OCI-LY7 (cell line): ENCODE measurements around the gene RALA. TPM values are rescaled to one million over a fixed set of nuclear protein-coding genes. Genes with fewer than 3 reads are reported as not detected.

Experiments used
- BruUV-seq: library from RNA; stranded (reverse); fragments of 400-500 nt; replicated peaks from 2 replicates; lab custom pipeline; 2021; lab: Mats Ljungman, UMichigan
- CTCF ChIA-PET: fragments of 300-600 bp; sonication (Branson Sonifier 250); formaldehyde crosslinking; loops from one replicate; lab custom pipeline; 2022; ENCODE audit warnings: antibody characterized with exemption; ENCODE audit not compliant: unreplicated experiment; lab: Charles Lee
- POLR2A ChIA-PET: fragments of 300-600 bp; sonication (Branson Sonifier 250); formaldehyde crosslinking; loops from one replicate; lab custom pipeline; 2022; ENCODE audit warnings: antibody characterized with exemption; lab: Charles Lee
- DNase-seq: peaks from one replicate; pipeline ENCODE4 v3.0.0-alpha.2; 2015; ENCODE audit warnings: low spot score
- H2AFZ ChIP-seq: fragments of 200-600 bp; sonication (generic), shearing (Covaris generic); 2 replicates; pipeline ENCODE4 v1.6.1; 2014; ENCODE audit warnings: mild to moderate bottlenecking, antibody characterized with exemption, low read length, moderate library complexity
- H3K27ac ChIP-seq: fragments of 200-600 bp; sonication (generic); 2 replicates; pipeline ENCODE4 v1.5.1; 2014; ENCODE audit warnings: mixed run types, low read depth, mild to moderate bottlenecking, moderate library complexity, low read length, inconsistent platforms; ENCODE audit not compliant: poor library complexity, severe bottlenecking
- H3K36me3 ChIP-seq: fragments of 200-600 bp; sonication (generic); 2 replicates; pipeline ENCODE4 v1.6.1; 2014; ENCODE audit warnings: mild to moderate bottlenecking, antibody characterized with exemption, low read length, moderate library complexity, mixed read lengths; ENCODE audit not compliant: insufficient read depth
- H3K4me1 ChIP-seq: fragments of 200-600 bp; sonication (generic); 2 replicates; pipeline ENCODE4 v1.5.1; 2014; ENCODE audit warnings: mild to moderate bottlenecking, low read length; ENCODE audit not compliant: insufficient read depth, poor library complexity, severe bottlenecking
- H3K4me2 ChIP-seq: fragments of 200-600 bp; sonication (generic); 2 replicates; pipeline ENCODE4 v1.6.1; 2014; ENCODE audit warnings: mild to moderate bottlenecking, low read length
- H3K4me3 ChIP-seq: fragments of 200-600 bp; sonication (generic); 2 replicates; pipeline ENCODE4 v1.5.1; 2014; ENCODE audit warnings: mild to moderate bottlenecking, low read depth, low read length; ENCODE audit not compliant: poor library complexity, severe bottlenecking
- H3K79me2 ChIP-seq: fragments of 200-600 bp; sonication (generic); 2 replicates; pipeline ENCODE4 v1.6.1; 2016; ENCODE audit warnings: low read depth, mild to moderate bottlenecking, low read length, moderate library complexity, mixed read lengths; ENCODE audit not compliant: insufficient read depth
- H3K9me2 ChIP-seq: fragments of 200-600 bp; sonication (generic); 2 replicates; pipeline ENCODE4 v1.6.1; 2016; ENCODE audit warnings: mild to moderate bottlenecking, low read length, mixed read lengths; ENCODE audit not compliant: insufficient read depth
- H3K9me3 ChIP-seq: fragments of 200-600 bp; sonication (generic); 2 replicates; pipeline ENCODE4 v1.6.1; 2014; ENCODE audit warnings: mild to moderate bottlenecking, mixed run types, low read length, mixed read lengths
- H4K20me1 ChIP-seq: fragments of 200-600 bp; sonication (generic); 2 replicates; pipeline ENCODE4 v1.6.1; 2014; ENCODE audit warnings: mild to moderate bottlenecking, antibody characterized with exemption, low read length, moderate library complexity, mixed read lengths; ENCODE audit not compliant: insufficient read depth
- CTCF ChIP-seq: fragments of 200-600 bp; sonication (generic); conservative IDR thresholded peaks from 2 replicates; pipeline ENCODE4 v1.5.1; 2014; ENCODE audit warnings: mild to moderate bottlenecking, antibody characterized with exemption, low read length, moderate library complexity, mixed read lengths
- EZH2phosphoT487 ChIP-seq: fragments of 200-600 bp; sonication (generic); IDR thresholded peaks from 2 replicates; pipeline ENCODE4 v1.6.1; 2018; ENCODE audit warnings: low read depth, borderline replicate concordance, mild to moderate bottlenecking, mixed run types, antibody characterized with exemption, low read length, moderate library complexity, mixed read lengths
- intact Hi-C: fragments of 100-400 bp; cut with micrococcal nuclease; formaldehyde crosslinking; loops from one replicate; pipeline ENCODE4 v1.10.0; 2022; ENCODE audit not compliant: unreplicated experiment
- total RNA-seq, 2 experiments: library from RNA; depleted of rRNA in 1 of 2; stranded (reverse); fragments of >200 nt in 1 of 2; shearing (Covaris generic) in 1 of 2; gene quantifications; 2 replicates each; pipeline ENCODE4 v1.2.3, GENCODE V29; 2014 to 2022

Gene RALA
- total RNA-seq, 2 experiments from 2014 or later = 6.4 to 31.0 TPM

- Histone ChIP-seq H3K79me2 (peaks cover 12% of the 10 kb centered on the region; the same call in 1 of the 2 replicates), H2AFZ (no peak overlapping the region), H3K4me1 (peaks cover 9% of the 10 kb centered on the region), H3K4me3 (no peak overlapping the region), H3K4me2 (no peak overlapping the region), H3K27ac (no peak overlapping the region), H4K20me1 (peaks cover 7% of the 10 kb centered on the region), H3K9me2 (no peaks in the 10 kb centered on the region), H3K9me3 (no peaks in the 10 kb centered on the region), H3K36me3 (peaks cover 18% of the 10 kb centered on the region)
- BruUV-seq = no TSS peak
- no peak for TF ChIP-seq CTCF
- TF ChIP-seq EZH2phosphoT487 = no peak
- POLR2A ChIA-PET = no interaction called here
- intact Hi-C loops = no loop called here
- CTCF ChIA-PET = no interaction called here
- DNase-seq = no peak
Measured at GRCh38 chr7:39637963-39638485, 14.7 kb downstream of the RALA start.

GRCh38 chr7:39642896-39643295, 19.5 kb downstream of the RALA start:
- H3K4me3 ChIP-seq = no peak overlapping the region
- intact Hi-C loops = no loop called here

More at GRCh38 chr7:39642896-39643295, 19.5 kb downstream of the RALA start:
- DNase-seq = no peak
- ChIA-PET CTCF (no interaction called here), POLR2A (interaction anchor here (0.6 kb wide), 1 partner anchor 1370 kb away, joined by 3 read pairs; no protein-coding TSS in a partner anchor)
- H3K9me2 ChIP-seq = no peaks in the 10 kb centered on the region
- peaks cover 6% of the 10 kb centered on the region; the same call in 1 of the 2 replicates for H3K79me2 ChIP-seq
- TF ChIP-seq EZH2phosphoT487 (no peak), CTCF (no peak)
- no peaks in the 10 kb centered on the region for H3K36me3 ChIP-seq
- BruUV-seq = no TSS peak
- H4K20me1 ChIP-seq = peaks cover 13% of the 10 kb centered on the region
- no peak overlapping the region for H3K4me2 ChIP-seq
- H3K9me3 ChIP-seq = no peaks in the 10 kb centered on the region
- no peaks in the 10 kb centered on the region for H3K4me1 ChIP-seq
- H2AFZ ChIP-seq = no peak overlapping the region
- no peak overlapping the region for H3K27ac ChIP-seq
